Mucosa of rectum (tissue), 2 donors: ENCODE results near the gene UBQLN1.
"Not testable (repeated sequence)": the region's sequence is repeated elsewhere in the genome, so short reads cannot be mapped to it uniquely, and the experiment has no call there.

Source experiments
- H3K27ac ChIP-seq, 2 donors: one replicate each; pipeline ENCODE4 v1.7.0; 2013; ENCODE audit warnings: inconsistent platforms in 2 of 2, low read depth in 2 of 2, low read length in 2 of 2
- H3K27me3 ChIP-seq, 2 donors: one replicate each; pipeline ENCODE4 v1.7.0; 2013; ENCODE audit warnings: low read length in 2 of 2; ENCODE audit not compliant: control insufficient read depth in 2 of 2, insufficient read depth in 2 of 2
- H3K36me3 ChIP-seq, 2 donors: one replicate each; pipeline ENCODE4 v1.7.0; 2013; ENCODE audit warnings: low read length in 2 of 2; ENCODE audit not compliant: control insufficient read depth in 2 of 2, insufficient read depth in 2 of 2
- H3K4me1 ChIP-seq, 2 donors: one replicate each; pipeline ENCODE4 v1.7.0; 2013; ENCODE audit warnings: low read length in 2 of 2, mild to moderate bottlenecking in 1 of 2; ENCODE audit not compliant: control insufficient read depth in 2 of 2, insufficient read depth in 2 of 2
- H3K4me3 ChIP-seq, 2 donors: one replicate each; pipeline ENCODE4 v1.7.0; 2013; ENCODE audit warnings: low read length in 2 of 2
- H3K9ac ChIP-seq, 2 donors: one replicate each; pipeline ENCODE4 v1.7.0; 2013; ENCODE audit warnings: low read length in 2 of 2, low read depth in 1 of 2, mild to moderate bottlenecking in 1 of 2
- H3K9me3 ChIP-seq, 2 donors: one replicate each; pipeline ENCODE4 v1.7.0; 2013; ENCODE audit warnings: low read length in 2 of 2; ENCODE audit not compliant: control insufficient read depth in 2 of 2
- donor health status: healthy.
- donor health status: Normal muscosa, but diverticular disease.

Gene UBQLN1

GRCh38 chr9:83623679-83624076 lies 84.1 kb downstream of the UBQLN1 start:
- Histone ChIP-seq H3K27ac (peak overlapping the region; percentile 81 to 82), H3K9ac (peak overlapping the region; percentile 73 to 88), H3K4me1 (peaks cover 3 to 16% of the 10 kb centered on the region in 2 donors), H3K9me3 (no peaks in the 10 kb centered on the region), H3K4me3 (peak overlapping the region; percentile 78 to 82), H3K36me3 (peaks cover 0 to 3% of the 10 kb centered on the region in 2 donors), H3K27me3 (no peaks in the 10 kb centered on the region)

- no peaks in the 10 kb centered on the region for H3K27me3 ChIP-seq
- H3K27ac ChIP-seq, result peak within 1 kb of the TSS; percentile 81 to 82
- H3K9ac ChIP-seq, result peak within 1 kb of the TSS; percentile 73 to 88
- no peaks in the 10 kb centered on the region for H3K9me3 ChIP-seq
- H3K4me3 ChIP-seq, result peak within 1 kb of the TSS; percentile 78 to 82
- H3K4me1 ChIP-seq, result peaks cover 3 to 16% of the 10 kb centered on the region in 2 donors
- H3K36me3 ChIP-seq, result peaks cover 0 to 3% of the 10 kb centered on the region in 2 donors
Observed at GRCh38 chr9:83622939-83623678, 84.6 kb downstream of the UBQLN1 start, which contains the start of gene IDNK. Gene IDNK, plus strand, starts transcription at chr9:83623143. Its CDS starts 29 bp downstream, at chr9:83623172.

GRCh38 chr9:83622433-83622938 lies 85.3 kb downstream of the UBQLN1 start:
- H3K36me3 ChIP-seq, result peaks cover 0 to 3% of the 10 kb centered on the region in 2 donors
- H3K9ac ChIP-seq, result peak overlapping the region; percentile 73 to 88
- peak overlapping the region; percentile 81 to 82 for H3K27ac ChIP-seq
- peak overlapping the region; percentile 78 to 82 for H3K4me3 ChIP-seq
- no peaks in the 10 kb centered on the region for H3K27me3 ChIP-seq
- no peaks in the 10 kb centered on the region for H3K9me3 ChIP-seq
- H3K4me1 ChIP-seq, result peaks cover 3 to 16% of the 10 kb centered on the region in 2 donors

GRCh38 chr9:83620841-83621636 lies 86.7 kb downstream of the UBQLN1 start:
- H3K27ac ChIP-seq, result no peak overlapping the region
- H3K9ac ChIP-seq, result no peak overlapping the region
- no peaks in the 10 kb centered on the region for H3K9me3 ChIP-seq
- H3K4me3 ChIP-seq, result peak overlapping the region; percentile 12 to 49
- peaks cover 3 to 16% of the 10 kb centered on the region in 2 donors for H3K4me1 ChIP-seq
- H3K36me3 ChIP-seq, result no peaks in the 10 kb centered on the region
- no peaks in the 10 kb centered on the region for H3K27me3 ChIP-seq

GRCh38 chr9:83617299-83617698 lies 90.5 kb downstream of the UBQLN1 start:
- H3K4me3 ChIP-seq, result no peak overlapping the region
- no peaks in the 10 kb centered on the region for H3K36me3 ChIP-seq
- H3K27ac ChIP-seq, result no peak overlapping the region
- no peaks in the 10 kb centered on the region for H3K27me3 ChIP-seq
- no peak overlapping the region for H3K9ac ChIP-seq
- peaks cover 3 to 7% of the 10 kb centered on the region in 2 donors for H3K4me1 ChIP-seq
- no peaks in the 10 kb centered on the region for H3K9me3 ChIP-seq

GRCh38 chr9:83613298-83613697 lies 94.5 kb downstream of the UBQLN1 start:
- H3K9me3 ChIP-seq, H3K9ac ChIP-seq, H3K27me3 ChIP-seq, H3K4me3 ChIP-seq, H3K27ac ChIP-seq, H3K36me3 ChIP-seq, H3K4me1 ChIP-seq: not testable (repeated sequence)
